GM12878 (cell line): ENCODE measurements around the gene RRAS. TPM values are rescaled to one million over a fixed set of nuclear protein-coding genes. Genes with fewer than 3 reads are reported as not detected.

Experiments used
- DPF2 ChIP-seq: fragments of 450-650 bp; IDR thresholded peaks from 2 replicates; pipeline ENCODE4 v1.6.1; 2017; ENCODE audit warnings: mild to moderate bottlenecking
- EED ChIP-seq: sonication (generic); IDR thresholded peaks from 2 replicates; pipeline ENCODE4 v1.6.1; 2016; ENCODE audit warnings: antibody characterized with exemption, low read depth
- ELK1 ChIP-seq: IDR thresholded peaks from 2 replicates; pipeline ENCODE4 v1.6.1; 2012; ENCODE audit warnings: low read depth, low read length, improper control_type of control experiment
- FOXM1 ChIP-seq: IDR thresholded peaks from 2 replicates; pipeline ENCODE4 v1.6.1; 2012; ENCODE audit warnings: low read depth, mild to moderate bottlenecking, inconsistent platforms, low read length, moderate library complexity
- GABPA ChIP-seq: IDR thresholded peaks from 2 replicates; pipeline ENCODE4 v1.6.1; 2014; ENCODE audit warnings: antibody characterized with exemption, low read depth, mild to moderate bottlenecking, inconsistent platforms
- HDAC6 ChIP-seq: fragments of 200-600 bp; sonication (generic); IDR thresholded peaks from one replicate; pipeline ENCODE4 v1.8.0; 2017; ENCODE audit warnings: antibody characterized with exemption; ENCODE audit not compliant: unreplicated experiment
- NBN ChIP-seq: fragments of 450-650 bp; IDR thresholded peaks from 2 replicates; pipeline ENCODE4 v1.6.1; 2016
- PAX5 ChIP-seq: IDR thresholded peaks from 2 replicates; pipeline ENCODE4 v1.6.1; 2011; ENCODE audit warnings: low read depth, low read length, borderline replicate concordance
- POLR2A ChIP-seq: IDR thresholded peaks from 2 replicates; pipeline ENCODE4 v1.6.1; 2011; ENCODE audit warnings: low read depth, mild to moderate bottlenecking, low read length
- SKIL ChIP-seq: fragments of 450-650 bp; IDR thresholded peaks from 2 replicates; pipeline ENCODE4 v1.6.1; 2017; ENCODE audit warnings: mild to moderate bottlenecking, low read depth, inconsistent platforms; ENCODE audit not compliant: poor library complexity, severe bottlenecking
- SMARCA5 ChIP-seq: fragments of 450-650 bp; IDR thresholded peaks from 2 replicates; pipeline ENCODE4 v1.6.1; 2017; ENCODE audit warnings: mild to moderate bottlenecking
- SMC3 ChIP-seq: IDR thresholded peaks from 2 replicates; pipeline ENCODE4 v1.6.1; 2011; ENCODE audit warnings: low read length, improper control_type of control experiment, borderline replicate concordance
- SUPT20H ChIP-seq: IDR thresholded peaks from 2 replicates; pipeline ENCODE4 v1.6.1; 2011; ENCODE audit warnings: low read depth, mild to moderate bottlenecking, low read length, moderate library complexity, borderline replicate concordance; ENCODE audit not compliant: control insufficient read depth
- TAF1 ChIP-seq: IDR thresholded peaks from 2 replicates; pipeline ENCODE4 v1.6.1; 2011; ENCODE audit warnings: mild to moderate bottlenecking, low read depth, low read length, borderline replicate concordance
- TCF12 ChIP-seq: IDR thresholded peaks from 2 replicates; pipeline ENCODE4 v1.6.1; 2011; ENCODE audit warnings: low read depth, mild to moderate bottlenecking, low read length
- YY1 ChIP-seq: IDR thresholded peaks from 2 replicates; pipeline ENCODE4 v1.6.1; 2011; ENCODE audit warnings: low read depth, mild to moderate bottlenecking, low read length
- ZBTB4 ChIP-seq: fragments of 450-650 bp; formaldehyde crosslinking; IDR thresholded peaks from 2 replicates; pipeline ENCODE4 v1.4.0; 2022; ENCODE audit warnings: mild to moderate bottlenecking, moderate library complexity
- ZNF274 ChIP-seq: IDR thresholded peaks from one replicate; pipeline ENCODE4 v1.8.0; 2011; ENCODE audit not compliant: insufficient read length, insufficient read depth
- ZNF592 ChIP-seq: fragments of 450-650 bp; IDR thresholded peaks from 2 replicates; pipeline ENCODE4 v1.6.1; 2017; ENCODE audit warnings: mild to moderate bottlenecking, moderate library complexity
- ZSCAN29 ChIP-seq: fragments of 450-650 bp; IDR thresholded peaks from 2 replicates; pipeline ENCODE4 v1.6.1; 2017; ENCODE audit warnings: mild to moderate bottlenecking, moderate library complexity
- polyA plus RNA-seq, 11 experiments: library from polyadenylated mRNA; depleted of rRNA in 4 of 11; unstranded in 6 of 11; stranded (reverse) in 5 of 11; fragments of >200 nt; fragmentation: Nextera tagmentation in 4 of 11; fragmentation: Illumina TruSeq in 1 of 11; extraction: Ambion mirVana in 4 of 11; extraction: Trizol in 1 of 11; gene quantifications; 1 replicate in 1 of 11; 2 replicates in 10 of 11; pipeline versions ENCODE4 v1.2.1 to v1.2.3, GENCODE V29; 2011 to 2016; ENCODE audit warnings: inconsistent platforms in 2 of 11, missing spikeins in 2 of 11, low read depth in 1 of 11
- total RNA-seq, 4 experiments: library from RNA; depleted of rRNA in 3 of 4; stranded (reverse); fragments of >200 nt in 3 of 4; fragmentation: Illumina TruSeq in 1 of 4; extraction: Trizol in 1 of 4; gene quantifications; 2 replicates each; pipeline versions ENCODE4 v1.2.1 to v1.2.3, GENCODE V29; 2013 to 2021

The RRAS gene
- total and polyA plus RNA-seq, 10 of the 15 experiments (the other 5 are each of a cell fraction or from before 2014, with no cell fraction given) = 0.24 to 5.8 (median 1.8) TPM

- TF ChIP-seq TAF1 (no peak), ZBTB4 (CRISPR knock-in tag) (no peak), TCF12 (no peak), FOXM1 (no peak), SMARCA5 (peak; percentile 90), GABPA (no peak), HDAC6 (no peak), NBN (peak; percentile 79), ZNF592 (no peak), DPF2 (0 out of 2 replicates have a peak, but pooled peaks have one; percentile 39), EED (no peak), SMC3 (peak; percentile 64), ZNF274 (no peak), YY1 (peak; percentile 70; the same call in 1 of the 2 replicates), ZSCAN29 (no peak; the same call in 1 of the 2 replicates), ELK1 (0 out of 2 replicates have a peak, but pooled peaks have one; percentile 19), PAX5 (peak; percentile 58; the same call in 1 of the 2 replicates), POLR2A (0 out of 2 replicates have a peak, but pooled peaks have one; percentile 34), SKIL (no peak), SUPT20H (no peak)
Measured at GRCh38 chr19:49672131-49672919, 32.4 kb upstream of the RRAS start (continued).
